ENCODE data around the gene WDR55.

DNA sequence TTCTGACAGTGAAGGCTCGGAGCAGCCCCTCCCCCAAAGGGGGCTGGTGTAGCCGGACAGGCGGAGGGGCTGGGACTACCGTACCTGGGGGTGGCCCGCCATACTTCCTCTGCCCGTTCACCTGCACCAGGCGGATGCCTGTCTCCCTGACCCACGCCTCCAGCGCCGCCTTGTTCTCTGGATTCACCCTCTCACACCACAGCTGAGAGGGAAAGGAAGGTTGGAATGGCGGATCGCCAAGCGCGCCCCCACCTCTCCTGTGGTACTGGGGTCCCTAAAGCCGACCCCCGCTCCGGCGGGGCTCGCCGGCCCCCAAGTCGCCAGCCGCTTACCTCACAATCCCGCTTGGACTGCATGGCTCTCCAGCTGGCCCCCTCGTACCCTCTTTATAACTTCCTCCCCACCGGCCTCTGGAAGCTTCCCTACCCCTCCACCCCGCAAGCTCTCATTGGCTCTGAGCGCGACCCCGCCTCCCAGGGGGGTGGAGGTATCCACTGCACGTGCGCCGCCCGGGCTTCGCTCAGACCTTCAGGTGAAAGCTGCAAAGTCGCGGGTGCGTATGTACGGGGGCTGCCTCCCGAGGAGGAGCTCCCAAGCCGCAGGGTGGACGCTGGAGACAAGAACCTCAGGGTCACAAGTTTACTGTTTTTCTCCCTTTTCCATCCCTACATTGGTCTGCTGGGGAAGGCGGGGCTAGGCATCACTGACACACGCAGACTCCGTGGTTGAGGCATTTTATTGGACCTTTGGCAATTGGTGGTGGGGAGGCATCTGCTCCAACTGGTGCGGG, 8.7 kb downstream of the WDR55 start, which contains the start of gene DND1:
- TF ChIP-seq, protein P1, sequence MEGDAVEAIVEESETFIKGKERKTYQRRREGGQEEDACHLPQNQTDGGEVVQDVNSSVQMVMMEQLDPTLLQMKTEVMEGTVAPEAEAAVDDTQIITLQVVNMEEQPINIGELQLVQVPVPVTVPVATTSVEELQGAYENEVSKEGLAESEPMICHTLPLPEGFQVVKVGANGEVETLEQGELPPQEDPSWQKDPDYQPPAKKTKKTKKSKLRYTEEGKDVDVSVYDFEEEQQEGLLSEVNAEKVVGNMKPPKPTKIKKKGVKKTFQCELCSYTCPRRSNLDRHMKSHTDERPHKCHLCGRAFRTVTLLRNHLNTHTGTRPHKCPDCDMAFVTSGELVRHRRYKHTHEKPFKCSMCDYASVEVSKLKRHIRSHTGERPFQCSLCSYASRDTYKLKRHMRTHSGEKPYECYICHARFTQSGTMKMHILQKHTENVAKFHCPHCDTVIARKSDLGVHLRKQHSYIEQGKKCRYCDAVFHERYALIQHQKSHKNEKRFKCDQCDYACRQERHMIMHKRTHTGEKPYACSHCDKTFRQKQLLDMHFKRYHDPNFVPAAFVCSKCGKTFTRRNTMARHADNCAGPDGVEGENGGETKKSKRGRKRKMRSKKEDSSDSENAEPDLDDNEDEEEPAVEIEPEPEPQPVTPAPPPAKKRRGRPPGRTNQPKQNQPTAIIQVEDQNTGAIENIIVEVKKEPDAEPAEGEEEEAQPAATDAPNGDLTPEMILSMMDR (IDR thresholded peaks at IDR 0.05): no peak
- TF ChIP-seq POLR2A (IDR thresholded peaks at IDR 0.05): no peak
